ENCODE results near the gene DNAJB1. TPM values are rescaled to one million over a fixed set of nuclear protein-coding genes. Genes with fewer than 3 reads are reported as not detected.

DNAJB1 gene
- total RNA-seq, 1 experiment from 2014 or later, result 54.5 TPM

DNA sequence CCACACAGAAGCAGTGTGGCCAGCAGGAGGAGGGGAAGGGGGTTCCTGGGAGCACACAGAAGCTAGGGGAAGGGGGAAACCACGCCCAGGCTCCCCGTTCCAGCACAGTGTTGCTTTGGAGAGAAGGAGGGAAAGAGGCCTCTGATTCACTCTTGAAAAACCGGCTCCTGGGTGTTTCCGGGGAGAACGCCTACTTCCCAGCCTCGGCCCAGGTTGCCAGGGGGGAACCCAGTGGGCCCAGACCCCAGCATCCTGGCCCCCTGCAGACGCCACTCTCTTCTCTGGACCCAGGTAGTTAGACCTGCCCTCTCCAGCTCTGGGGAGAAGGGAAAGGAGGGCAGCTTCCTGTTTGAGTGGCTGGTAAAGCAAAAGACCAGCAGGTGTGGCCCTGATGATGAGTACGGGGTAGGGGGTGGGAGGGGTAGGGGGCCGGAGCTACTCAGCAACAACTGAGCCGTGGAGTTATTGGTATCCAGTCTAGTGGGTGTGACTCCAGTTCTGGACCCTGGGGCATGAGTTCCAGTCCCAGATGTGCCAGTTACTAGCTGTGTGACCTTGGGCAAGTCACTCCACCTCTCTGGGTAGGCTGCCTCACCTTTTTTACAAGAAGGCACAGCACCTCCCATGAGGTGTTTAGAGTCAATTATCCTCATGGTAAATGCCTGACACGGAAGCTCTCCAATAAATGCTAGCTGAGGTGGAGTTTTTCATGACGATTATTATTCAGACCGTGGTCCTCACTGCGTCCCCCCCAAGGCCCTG, 23.1 kb downstream of the DNAJB1 start (continued):
- TF ChIP-seq, protein P1, sequence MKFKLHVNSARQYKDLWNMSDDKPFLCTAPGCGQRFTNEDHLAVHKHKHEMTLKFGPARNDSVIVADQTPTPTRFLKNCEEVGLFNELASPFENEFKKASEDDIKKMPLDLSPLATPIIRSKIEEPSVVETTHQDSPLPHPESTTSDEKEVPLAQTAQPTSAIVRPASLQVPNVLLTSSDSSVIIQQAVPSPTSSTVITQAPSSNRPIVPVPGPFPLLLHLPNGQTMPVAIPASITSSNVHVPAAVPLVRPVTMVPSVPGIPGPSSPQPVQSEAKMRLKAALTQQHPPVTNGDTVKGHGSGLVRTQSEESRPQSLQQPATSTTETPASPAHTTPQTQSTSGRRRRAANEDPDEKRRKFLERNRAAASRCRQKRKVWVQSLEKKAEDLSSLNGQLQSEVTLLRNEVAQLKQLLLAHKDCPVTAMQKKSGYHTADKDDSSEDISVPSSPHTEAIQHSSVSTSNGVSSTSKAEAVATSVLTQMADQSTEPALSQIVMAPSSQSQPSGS (CRISPR knock-in tag; IDR thresholded peaks at IDR 0.05; ENCODE audit: borderline replicate concordance, low read depth), result no peak
- TF ChIP-seq AR (CRISPR knock-in tag; IDR thresholded peaks at IDR 0.05), result no peak
- TF ChIP-seq, protein P2, sequence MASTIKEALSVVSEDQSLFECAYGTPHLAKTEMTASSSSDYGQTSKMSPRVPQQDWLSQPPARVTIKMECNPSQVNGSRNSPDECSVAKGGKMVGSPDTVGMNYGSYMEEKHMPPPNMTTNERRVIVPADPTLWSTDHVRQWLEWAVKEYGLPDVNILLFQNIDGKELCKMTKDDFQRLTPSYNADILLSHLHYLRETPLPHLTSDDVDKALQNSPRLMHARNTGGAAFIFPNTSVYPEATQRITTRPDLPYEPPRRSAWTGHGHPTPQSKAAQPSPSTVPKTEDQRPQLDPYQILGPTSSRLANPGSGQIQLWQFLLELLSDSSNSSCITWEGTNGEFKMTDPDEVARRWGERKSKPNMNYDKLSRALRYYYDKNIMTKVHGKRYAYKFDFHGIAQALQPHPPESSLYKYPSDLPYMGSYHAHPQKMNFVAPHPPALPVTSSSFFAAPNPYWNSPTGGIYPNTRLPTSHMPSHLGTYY (CRISPR knock-in tag; IDR thresholded peaks at IDR 0.05), result no peak

DNA sequence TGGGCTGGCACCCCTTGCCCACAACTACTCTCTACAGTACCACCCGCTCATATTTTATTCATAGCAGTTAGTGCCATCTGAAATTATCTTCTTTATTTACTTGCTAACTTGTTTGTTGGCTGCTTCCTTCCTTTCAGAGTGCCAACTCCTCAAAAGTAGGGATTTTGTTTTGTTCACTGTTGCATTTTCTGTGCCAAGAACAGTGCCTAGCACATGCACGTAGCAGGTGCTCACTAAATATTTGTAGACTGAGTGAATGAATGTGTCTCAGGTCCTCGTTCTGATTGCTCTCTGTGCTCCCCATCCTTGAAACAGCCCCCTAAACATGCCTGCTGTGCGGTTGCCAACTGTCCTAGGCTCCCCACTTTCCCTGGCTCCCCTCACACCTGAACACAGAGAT, 23.8 kb downstream of the DNAJB1 start:
- no peak for ATAC-seq
- Mint-ChIP-seq H3K9me3 (no peaks in the 10 kb centered on the region), H3K27ac (peak overlapping the region; percentile 85), H3K4me3 (peak overlapping the region; percentile 89), H3K4me1 (peaks cover 21% of the 10 kb centered on the region), H3K36me3 (peaks cover 29% of the 10 kb centered on the region), H3K27me3 (ENCODE audit: low read depth) (peaks cover 4% of the 10 kb centered on the region; the same call in 1 of the 2 replicates)
- ChIA-PET CTCF (interaction anchor here (0.7 to 4.2 kb wide), 4 partner anchors 8 to 89 kb away, joined by 3 to 46 read pairs (median 4); no protein-coding TSS in a partner anchor), POLR2A (no interaction called here)
- TF ChIP-seq, protein P3, sequence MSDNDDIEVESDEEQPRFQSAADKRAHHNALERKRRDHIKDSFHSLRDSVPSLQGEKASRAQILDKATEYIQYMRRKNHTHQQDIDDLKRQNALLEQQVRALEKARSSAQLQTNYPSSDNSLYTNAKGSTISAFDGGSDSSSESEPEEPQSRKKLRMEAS (CRISPR knock-in tag; IDR thresholded peaks at IDR 0.05), result no peak
- TF ChIP-seq ZSCAN18 (CRISPR knock-in tag; IDR thresholded peaks at IDR 0.05) (no peak), ZNF423 (CRISPR knock-in tag; IDR thresholded peaks at IDR 0.05) (no peak), SMAD4 (CRISPR knock-in tag; IDR thresholded peaks at IDR 0.05) (no peak), ATF1 (CRISPR knock-in tag; IDR thresholded peaks at IDR 0.05) (no peak)
- TF ChIP-seq, protein P1 (CRISPR knock-in tag; IDR thresholded peaks at IDR 0.05; ENCODE audit: borderline replicate concordance, low read depth), result no peak
- TF ChIP-seq, protein P4, sequence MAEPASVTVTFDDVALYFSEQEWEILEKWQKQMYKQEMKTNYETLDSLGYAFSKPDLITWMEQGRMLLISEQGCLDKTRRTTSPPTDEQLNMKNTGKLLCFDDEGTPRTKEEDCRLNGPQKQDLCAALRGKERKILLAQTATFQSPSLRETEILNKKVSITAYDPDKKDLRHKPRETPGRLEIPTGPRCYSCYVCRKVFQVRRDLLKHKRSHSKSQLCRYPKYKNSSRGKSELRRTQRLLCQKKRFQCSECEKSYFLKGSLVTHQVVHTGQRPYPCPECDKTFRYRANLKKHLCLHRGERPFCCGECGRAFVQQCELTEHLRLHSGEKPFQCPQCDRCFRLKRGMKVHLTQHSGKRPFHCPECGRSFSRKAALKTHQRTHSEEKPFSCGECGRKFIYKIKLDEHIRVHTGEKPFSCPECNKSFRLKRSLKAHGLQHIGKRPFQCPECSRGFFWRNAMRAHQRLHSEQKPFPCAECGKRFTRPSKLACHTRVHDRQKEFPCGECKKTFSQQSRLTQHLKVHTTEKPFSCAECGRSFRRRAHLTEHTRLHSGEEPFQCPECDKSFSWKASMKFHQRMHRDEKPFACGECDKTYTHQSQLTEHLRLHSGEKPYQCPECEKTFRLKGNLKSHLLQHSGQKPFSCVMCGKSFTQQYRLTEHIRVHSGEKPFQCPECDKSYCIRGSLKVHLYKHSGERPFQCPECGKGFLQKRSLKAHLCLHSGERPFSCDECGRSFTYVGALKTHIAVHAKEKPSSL (CRISPR knock-in tag; conservative IDR thresholded peaks at IDR 0.05), result no peak
- TF ChIP-seq, protein P5, sequence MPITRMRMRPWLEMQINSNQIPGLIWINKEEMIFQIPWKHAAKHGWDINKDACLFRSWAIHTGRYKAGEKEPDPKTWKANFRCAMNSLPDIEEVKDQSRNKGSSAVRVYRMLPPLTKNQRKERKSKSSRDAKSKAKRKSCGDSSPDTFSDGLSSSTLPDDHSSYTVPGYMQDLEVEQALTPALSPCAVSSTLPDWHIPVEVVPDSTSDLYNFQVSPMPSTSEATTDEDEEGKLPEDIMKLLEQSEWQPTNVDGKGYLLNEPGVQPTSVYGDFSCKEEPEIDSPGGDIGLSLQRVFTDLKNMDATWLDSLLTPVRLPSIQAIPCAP (CRISPR knock-in tag; IDR thresholded peaks at IDR 0.05), result no peak
- no peak for DNase-seq (ENCODE audit: low spot score)

All from WTC11 (cell line).